Activated CD8-positive, alpha-beta T cell treated with anti-CD3 and anti-CD28 coated beads for 36 hours (primary cell): ENCODE data around the gene SLC38A10. TPM values are rescaled to one million over a fixed set of nuclear protein-coding genes. Genes with fewer than 3 reads are reported as not detected.

Experiments
- ATAC-seq: fragments of 200-7000 bp; cut with Tn5 transposase; one replicate; pipeline ENCODE4 v1.10.0; 2021; ENCODE audit warnings: mild to moderate bottlenecking, moderate library complexity
- CTCF ChIA-PET: fragments of 350-600 bp; sonication (Branson Sonifier 250); formaldehyde crosslinking; loops from one replicate; lab custom pipeline; 2021; ENCODE audit warnings: antibody characterized with exemption; lab: Charles Lee
- POLR2A ChIA-PET: fragments of 350-600 bp; sonication (Branson Sonifier 250); formaldehyde crosslinking; loops from one replicate; lab custom pipeline; 2021; ENCODE audit warnings: antibody characterized with exemption; lab: Charles Lee
- DNase-seq: peaks from one replicate; pipeline ENCODE4 v3.0.0-alpha.2; 2020
- H3K27ac Mint-ChIP-seq: one replicate; pipeline ENCODE4 v1.8.0; 2021; ENCODE audit warnings: mild to moderate bottlenecking, mixed read lengths
- H3K27me3 Mint-ChIP-seq: one replicate; pipeline ENCODE4 v1.8.0; 2021; ENCODE audit warnings: mixed read lengths
- H3K36me3 Mint-ChIP-seq: one replicate; pipeline ENCODE4 v1.8.0; 2021; ENCODE audit warnings: low read depth, mixed read lengths
- H3K4me1 Mint-ChIP-seq: one replicate; pipeline ENCODE4 v1.8.0; 2021; ENCODE audit warnings: low read depth, mixed read lengths
- H3K4me3 Mint-ChIP-seq: one replicate; pipeline ENCODE4 v1.8.0; 2021; ENCODE audit warnings: mild to moderate bottlenecking, moderate library complexity, mixed read lengths
- H3K9me3 Mint-ChIP-seq: one replicate; pipeline ENCODE4 v1.8.0; 2021; ENCODE audit warnings: mixed read lengths
- intact Hi-C: fragments of 100-400 bp; cut with micrococcal nuclease; formaldehyde crosslinking; loops from one replicate; pipeline ENCODE4 v1.10.0; 2022
- total RNA-seq, 2 experiments: library from RNA; stranded (reverse); gene quantifications; one replicate each; pipeline ENCODE4 v1.2.3, GENCODE V29; 2021
- TF ChIP-seq, protein P1 (sequence below): fragments of 200-600 bp; IDR thresholded peaks from one replicate; pipeline ENCODE4 v1.8.0; 2022; ENCODE audit warnings: antibody characterized with exemption, mild to moderate bottlenecking

The SLC38A10 gene
- total RNA-seq, 2 experiments from 2014 or later, result 42.7 to 45.4 TPM

DNA sequence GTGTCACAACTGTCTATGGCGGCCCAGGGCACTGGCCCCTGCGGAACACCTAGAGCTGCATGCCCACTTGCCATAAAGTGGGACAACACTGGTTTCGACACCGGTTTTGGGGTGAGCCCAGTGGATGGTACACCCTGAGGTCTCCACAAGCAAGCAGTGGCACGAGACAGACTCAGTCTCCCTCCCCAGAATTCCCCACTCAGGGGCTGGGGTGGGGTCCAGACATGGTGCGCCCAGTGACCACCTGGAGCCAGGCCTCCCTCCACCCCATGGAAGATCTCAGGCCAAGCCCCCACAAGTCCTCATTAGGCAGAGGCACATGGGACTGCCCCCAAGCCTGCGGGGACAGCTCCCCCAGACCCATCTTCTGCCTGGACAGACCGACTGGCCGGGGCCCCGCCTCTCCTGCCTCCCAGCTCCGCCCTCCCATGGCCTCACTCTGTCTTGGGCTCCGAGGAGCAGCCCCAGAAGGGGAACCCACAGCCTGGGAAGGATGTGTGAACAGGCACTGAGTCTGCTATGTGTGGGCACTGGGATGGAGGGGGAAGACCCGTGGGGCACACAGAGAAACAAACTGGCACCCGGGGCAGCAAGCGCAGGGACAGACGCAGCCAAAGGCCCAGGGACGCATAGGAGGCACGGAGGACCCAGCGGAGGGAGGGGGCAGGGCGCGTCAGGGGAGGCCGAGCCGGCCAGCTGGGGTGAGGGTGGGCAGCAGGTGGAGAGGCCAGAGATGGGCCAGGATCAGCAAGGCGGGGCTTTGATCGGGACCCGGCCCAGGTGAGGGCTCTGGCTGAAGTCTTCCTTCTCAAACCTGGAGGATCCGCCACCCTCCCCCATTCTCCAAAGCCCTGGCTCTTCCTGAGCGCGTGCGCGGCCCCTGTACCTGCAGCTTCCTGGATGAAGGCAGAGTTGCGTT is 59.0 kb downstream of the SLC38A10 start:
- no peaks in the 10 kb centered on the region for H3K9me3 Mint-ChIP-seq
- intact Hi-C loops, result no loop called here
- ATAC-seq (no peak), DNase-seq (no peak)
- ChIA-PET POLR2A (no interaction called here), CTCF (interaction anchor here (1.2 kb wide), 1 partner anchor 134 kb away, joined by 5 read pairs; no protein-coding TSS in a partner anchor)
- no peak overlapping the region for H3K27ac Mint-ChIP-seq
- no peak overlapping the region for H3K4me3 Mint-ChIP-seq
- H3K27me3 Mint-ChIP-seq, result no peaks in the 10 kb centered on the region
- peaks cover 13% of the 10 kb centered on the region for H3K36me3 Mint-ChIP-seq
- TF ChIP-seq, protein P1, sequence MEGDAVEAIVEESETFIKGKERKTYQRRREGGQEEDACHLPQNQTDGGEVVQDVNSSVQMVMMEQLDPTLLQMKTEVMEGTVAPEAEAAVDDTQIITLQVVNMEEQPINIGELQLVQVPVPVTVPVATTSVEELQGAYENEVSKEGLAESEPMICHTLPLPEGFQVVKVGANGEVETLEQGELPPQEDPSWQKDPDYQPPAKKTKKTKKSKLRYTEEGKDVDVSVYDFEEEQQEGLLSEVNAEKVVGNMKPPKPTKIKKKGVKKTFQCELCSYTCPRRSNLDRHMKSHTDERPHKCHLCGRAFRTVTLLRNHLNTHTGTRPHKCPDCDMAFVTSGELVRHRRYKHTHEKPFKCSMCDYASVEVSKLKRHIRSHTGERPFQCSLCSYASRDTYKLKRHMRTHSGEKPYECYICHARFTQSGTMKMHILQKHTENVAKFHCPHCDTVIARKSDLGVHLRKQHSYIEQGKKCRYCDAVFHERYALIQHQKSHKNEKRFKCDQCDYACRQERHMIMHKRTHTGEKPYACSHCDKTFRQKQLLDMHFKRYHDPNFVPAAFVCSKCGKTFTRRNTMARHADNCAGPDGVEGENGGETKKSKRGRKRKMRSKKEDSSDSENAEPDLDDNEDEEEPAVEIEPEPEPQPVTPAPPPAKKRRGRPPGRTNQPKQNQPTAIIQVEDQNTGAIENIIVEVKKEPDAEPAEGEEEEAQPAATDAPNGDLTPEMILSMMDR, result no peak
- peaks cover 18% of the 10 kb centered on the region for H3K4me1 Mint-ChIP-seq

DNA sequence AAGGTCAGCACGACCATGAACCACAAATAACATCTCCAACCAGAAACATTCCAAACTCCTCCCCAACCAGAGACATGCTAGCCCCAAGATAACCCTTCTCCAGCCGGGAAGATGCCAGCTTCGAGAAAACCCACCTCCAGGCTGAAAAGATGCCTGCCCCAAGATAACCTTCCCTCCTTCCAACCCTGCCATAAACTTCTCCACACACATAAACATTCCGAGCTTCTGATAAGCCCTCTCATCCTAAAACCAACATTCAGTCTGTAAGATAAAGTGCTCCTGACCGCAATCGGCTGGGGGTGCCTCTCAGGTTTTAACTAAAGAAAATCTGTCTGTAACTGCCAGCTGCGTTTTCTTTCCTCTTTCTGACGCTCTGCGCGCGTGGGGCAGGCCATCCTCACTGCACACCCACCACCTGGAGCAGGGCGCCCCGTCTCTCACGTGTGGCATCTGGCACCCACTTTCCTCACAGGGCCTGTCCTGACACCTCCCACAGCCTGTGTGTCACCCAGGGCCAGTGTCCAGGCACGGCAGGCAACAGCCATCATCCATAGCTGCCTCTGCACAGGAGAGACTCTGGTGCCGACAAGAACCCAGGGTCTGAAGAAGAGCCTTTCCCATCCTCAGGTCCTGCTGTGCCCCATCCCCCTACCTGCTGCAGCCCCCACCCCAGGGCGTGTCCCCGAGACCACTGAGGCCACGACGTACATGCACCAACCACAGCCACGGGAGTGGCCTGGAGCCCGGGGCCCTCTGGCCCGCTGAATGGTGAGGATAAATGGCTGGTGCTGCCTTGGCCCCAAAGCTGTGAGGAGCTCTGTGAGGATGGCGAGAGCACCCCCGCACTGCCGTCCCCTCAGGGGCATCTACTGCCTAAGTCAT is 59.9 kb downstream of the SLC38A10 start:
- Mint-ChIP-seq H3K9me3 (no peaks in the 10 kb centered on the region), H3K36me3 (peaks cover 13% of the 10 kb centered on the region), H3K27me3 (no peaks in the 10 kb centered on the region), H3K27ac (no peak overlapping the region), H3K4me1 (peaks cover 12% of the 10 kb centered on the region), H3K4me3 (no peak overlapping the region)
- ATAC-seq (no peak), DNase-seq (no peak)
- POLR2A ChIA-PET, result interaction anchor here (0.6 kb wide), 1 partner anchor 71 kb away, joined by 3 read pairs; no protein-coding TSS in a partner anchor
- intact Hi-C loops, result no loop called here
- CTCF ChIA-PET, result interaction anchor here (1.2 kb wide), 1 partner anchor 133 kb away, joined by 5 read pairs; no protein-coding TSS in a partner anchor
- TF ChIP-seq, protein P1, result no peak

DNA sequence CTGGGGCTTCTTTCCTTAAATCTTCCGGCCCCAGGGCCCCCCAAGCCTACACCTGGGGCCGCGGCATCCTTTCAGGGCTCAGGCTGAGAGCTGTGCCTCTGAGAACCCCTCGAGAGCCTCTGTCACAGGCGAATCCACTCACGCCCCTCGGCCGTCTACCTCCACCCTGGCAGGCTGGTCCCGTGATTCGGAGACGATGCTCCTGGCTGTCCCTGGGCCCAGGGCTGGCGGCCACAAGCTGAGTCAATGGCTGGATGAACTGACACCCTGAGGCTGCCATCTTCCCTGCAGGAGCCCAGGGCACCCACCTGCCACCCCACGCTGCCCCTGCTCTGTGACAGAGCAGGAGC is 60.6 kb downstream of the SLC38A10 start:
- TF ChIP-seq, protein P1, result no peak
- Mint-ChIP-seq H3K4me1 (peaks cover 10% of the 10 kb centered on the region), H3K9me3 (no peaks in the 10 kb centered on the region), H3K27me3 (no peaks in the 10 kb centered on the region), H3K4me3 (no peak overlapping the region), H3K27ac (no peak overlapping the region), H3K36me3 (peaks cover 7% of the 10 kb centered on the region)
- intact Hi-C loops, result no loop called here
- no peak for DNase-seq
- ChIA-PET CTCF (interaction anchor here (0.6 kb wide), 1 partner anchor 12 kb away, joined by 4 read pairs; the partner anchor contains the start of gene CEP131), POLR2A (no interaction called here)
- ATAC-seq, result no peak

DNA sequence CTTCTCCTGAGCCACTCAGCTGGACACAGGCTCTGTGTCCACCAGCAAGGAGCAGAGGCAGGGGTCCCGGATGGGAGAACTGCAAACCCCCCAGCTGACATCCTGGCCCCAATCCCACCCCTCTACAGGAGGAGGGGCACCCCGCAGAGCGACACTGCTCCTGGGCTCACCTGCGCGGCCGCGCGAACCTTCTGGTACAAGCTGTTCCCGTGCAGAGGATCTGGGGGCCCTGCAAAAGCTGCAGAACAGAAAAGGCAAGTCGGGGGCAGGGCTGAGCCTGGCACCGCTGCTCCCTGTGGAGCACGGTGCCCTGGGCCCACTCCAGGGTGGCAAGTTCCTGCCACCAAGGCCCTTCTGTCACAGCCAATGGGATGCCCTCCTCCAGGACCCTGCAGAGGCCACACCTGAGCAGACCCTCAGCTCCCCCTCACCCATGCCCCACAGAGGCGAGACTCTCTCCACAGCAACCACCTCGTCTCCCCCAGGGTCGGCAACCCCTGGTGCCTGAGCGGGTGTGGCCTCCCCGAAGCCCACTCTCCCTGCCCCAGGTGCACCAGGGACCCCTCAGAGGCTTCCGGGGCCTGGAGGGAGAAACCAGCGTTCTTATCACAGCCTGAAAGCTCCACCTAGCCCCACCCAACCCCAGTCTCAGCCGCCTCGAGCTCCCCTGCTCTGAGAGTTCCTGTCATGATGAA is 61.1 kb downstream of the SLC38A10 start:
- ATAC-seq (no peak), DNase-seq (no peak)
- Mint-ChIP-seq H3K36me3 (peaks cover 7% of the 10 kb centered on the region), H3K27me3 (no peaks in the 10 kb centered on the region), H3K4me1 (peaks cover 10% of the 10 kb centered on the region), H3K4me3 (no peak overlapping the region), H3K9me3 (no peaks in the 10 kb centered on the region), H3K27ac (no peak overlapping the region)
- ChIA-PET POLR2A (interaction anchor here (0.8 kb wide), 1 partner anchor 210 kb away, joined by 3 read pairs; no protein-coding TSS in a partner anchor), CTCF (interaction anchor here (0.6 to 1.3 kb wide), 2 partner anchors 11 to 19 kb away, joined by 4 read pairs; partner anchors contain the start of gene CEP131)
- TF ChIP-seq, protein P1, result no peak
- intact Hi-C loops, result no loop called here
